Suprapubic skin (tissue), 4 donors: ENCODE results near the gene LIN7A.

Experiments
- POLR2A ChIP-seq, 2 donors: fragments of 450-650 bp; IDR thresholded peaks; one replicate each; pipeline ENCODE4 v1.6.1; 2017; ENCODE audit warnings: antibody characterized with exemption in 2 of 2, mild to moderate bottlenecking in 2 of 2, moderate library complexity in 2 of 2
- POLR2AphosphoS5 ChIP-seq, 3 donors: sonication (generic); formaldehyde crosslinking; IDR thresholded peaks; one replicate each; pipeline ENCODE4 v1.6.1; 2017; ENCODE audit warnings: antibody characterized with exemption in 3 of 3
- TF ChIP-seq, protein P1 (sequence below), 2 donors: fragments of 200-600 bp in 1 of 2; fragments of 450-650 bp in 1 of 2; sonication (generic) in 1 of 2; IDR thresholded peaks; one replicate each; pipeline ENCODE4 v1.5.1; 2016 to 2019; ENCODE audit warnings: antibody characterized with exemption in 2 of 2, mild to moderate bottlenecking in 1 of 2, moderate library complexity in 1 of 2

DNA sequence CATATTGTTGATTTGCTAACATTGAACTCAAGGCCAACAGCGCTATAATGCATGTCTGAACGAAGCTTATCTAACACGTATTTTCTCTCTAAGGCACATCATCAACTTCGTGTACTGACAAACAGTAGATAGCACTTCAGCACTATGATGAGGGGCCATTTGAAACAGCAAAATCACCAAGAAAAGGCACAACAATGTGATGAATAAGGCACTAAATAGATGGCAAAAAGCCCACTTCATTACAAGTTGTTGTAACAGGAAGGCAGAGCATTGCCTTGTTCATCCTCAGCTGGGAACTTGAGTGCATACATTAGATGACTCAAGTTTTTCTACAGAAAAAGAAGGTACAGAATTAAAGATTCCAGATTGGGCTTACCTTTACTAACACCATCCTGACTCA is 75.2 kb downstream of the LIN7A start:
- TF ChIP-seq POLR2A (IDR thresholded peaks at IDR 0.05) (no peak), POLR2AphosphoS5 (IDR thresholded peaks at IDR 0.05) (no peak)
- TF ChIP-seq, protein P1, sequence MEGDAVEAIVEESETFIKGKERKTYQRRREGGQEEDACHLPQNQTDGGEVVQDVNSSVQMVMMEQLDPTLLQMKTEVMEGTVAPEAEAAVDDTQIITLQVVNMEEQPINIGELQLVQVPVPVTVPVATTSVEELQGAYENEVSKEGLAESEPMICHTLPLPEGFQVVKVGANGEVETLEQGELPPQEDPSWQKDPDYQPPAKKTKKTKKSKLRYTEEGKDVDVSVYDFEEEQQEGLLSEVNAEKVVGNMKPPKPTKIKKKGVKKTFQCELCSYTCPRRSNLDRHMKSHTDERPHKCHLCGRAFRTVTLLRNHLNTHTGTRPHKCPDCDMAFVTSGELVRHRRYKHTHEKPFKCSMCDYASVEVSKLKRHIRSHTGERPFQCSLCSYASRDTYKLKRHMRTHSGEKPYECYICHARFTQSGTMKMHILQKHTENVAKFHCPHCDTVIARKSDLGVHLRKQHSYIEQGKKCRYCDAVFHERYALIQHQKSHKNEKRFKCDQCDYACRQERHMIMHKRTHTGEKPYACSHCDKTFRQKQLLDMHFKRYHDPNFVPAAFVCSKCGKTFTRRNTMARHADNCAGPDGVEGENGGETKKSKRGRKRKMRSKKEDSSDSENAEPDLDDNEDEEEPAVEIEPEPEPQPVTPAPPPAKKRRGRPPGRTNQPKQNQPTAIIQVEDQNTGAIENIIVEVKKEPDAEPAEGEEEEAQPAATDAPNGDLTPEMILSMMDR (IDR thresholded peaks at IDR 0.05) = no peak
